Left renal pelvis (tissue), 4 donors: Measurements from ENCODE around the gene ZBTB39. TPM values are rescaled to one million over a fixed set of nuclear protein-coding genes. Genes with fewer than 3 reads are reported as not detected.
A peak's percentile ranks its signal among the peaks of the same experiment; 100 is the strongest.
"Not testable (repeated sequence)": the region's sequence is repeated elsewhere in the genome, so short reads cannot be mapped to it uniquely, and the experiment has no call there.

Source experiments
- DNase-seq, 4 donors: peaks; one replicate each; pipeline ENCODE4 v3.0.0-alpha.2; 2013; ENCODE audit warnings: low read depth in 4 of 4, low spot score in 3 of 4
- polyA plus RNA-seq, 4 donors: library from polyadenylated mRNA; unstranded; fragments of 120-200 nt; gene quantifications; one replicate each; pipeline ENCODE4 v1.2.1, GENCODE V29; 2013; ENCODE audit not compliant: insufficient read length in 4 of 4

Gene ZBTB39
- polyA plus RNA-seq, 4 donors, result 8.9 to 13.8 (median 11.7) TPM

DNA sequence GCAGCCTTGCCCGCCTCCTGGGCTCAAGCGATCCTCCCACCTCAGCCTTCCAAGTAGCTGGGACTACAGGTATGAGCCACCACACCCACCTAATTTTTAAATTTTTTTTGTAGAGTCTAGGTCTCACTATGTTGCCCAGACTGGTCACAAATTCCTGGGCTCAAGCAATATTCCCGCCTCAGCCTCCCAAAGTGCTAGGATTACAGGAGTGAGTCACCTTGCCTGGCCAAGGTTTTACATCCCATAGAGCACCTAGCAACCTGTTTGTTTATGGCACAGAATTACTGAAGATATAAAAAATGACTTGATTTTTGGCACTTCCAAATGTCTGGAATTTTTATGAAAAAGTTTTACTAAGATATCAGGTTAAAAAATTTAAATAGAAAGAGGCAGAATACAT, 27.1 kb upstream of the ZBTB39 start:
- no peak for DNase-seq

DNA sequence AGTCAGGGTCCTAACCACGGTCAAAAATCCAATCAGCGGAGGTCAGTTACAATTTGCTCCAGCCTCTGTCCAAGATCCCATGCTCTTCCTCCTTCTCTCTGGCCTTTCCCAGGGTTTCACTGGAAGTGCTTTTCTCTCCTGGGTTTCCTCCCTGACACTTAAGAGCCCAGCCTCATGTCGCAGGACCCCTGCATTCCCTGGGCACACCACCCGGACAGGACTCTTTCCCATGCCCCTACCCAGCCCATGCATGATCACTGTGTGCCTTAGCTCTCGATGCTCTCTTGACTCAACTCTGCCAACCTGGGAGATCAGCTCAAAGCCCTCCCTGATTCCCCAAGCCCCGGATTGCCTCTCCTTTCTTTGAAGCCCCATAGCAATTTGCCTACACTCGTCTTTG, 25.4 kb upstream of the ZBTB39 start:
- DNase-seq, result no peak

DNA sequence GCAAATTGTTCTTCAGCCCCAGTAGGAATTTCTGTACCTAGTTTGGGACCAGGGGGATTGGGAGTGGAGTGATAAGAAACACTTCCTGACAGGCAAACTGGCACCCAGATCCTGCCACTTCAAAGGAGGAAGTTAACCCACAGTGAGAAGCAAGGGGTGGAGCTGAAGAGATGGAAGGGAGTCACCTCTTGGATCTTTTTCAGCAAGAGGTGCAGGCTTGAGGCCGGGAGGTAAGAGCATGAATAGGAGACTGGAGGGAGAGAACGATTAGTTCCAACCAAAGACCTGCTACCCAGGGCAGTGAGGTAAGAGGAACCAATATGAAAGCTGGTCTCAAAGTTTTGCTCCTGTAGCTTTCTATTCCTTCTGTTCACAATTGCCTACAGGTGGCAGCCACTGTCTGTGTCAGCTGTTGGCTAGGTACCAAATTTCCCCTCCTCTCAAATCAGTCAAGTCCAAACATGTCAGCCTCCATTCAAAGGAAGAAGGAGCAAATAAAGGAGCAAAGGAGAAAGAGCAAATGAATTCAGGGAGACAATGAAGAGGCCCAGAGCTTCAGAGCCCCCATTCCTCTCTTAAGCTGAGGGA, 24.9 kb upstream of the ZBTB39 start:
- DNase-seq, result no peak

DNA sequence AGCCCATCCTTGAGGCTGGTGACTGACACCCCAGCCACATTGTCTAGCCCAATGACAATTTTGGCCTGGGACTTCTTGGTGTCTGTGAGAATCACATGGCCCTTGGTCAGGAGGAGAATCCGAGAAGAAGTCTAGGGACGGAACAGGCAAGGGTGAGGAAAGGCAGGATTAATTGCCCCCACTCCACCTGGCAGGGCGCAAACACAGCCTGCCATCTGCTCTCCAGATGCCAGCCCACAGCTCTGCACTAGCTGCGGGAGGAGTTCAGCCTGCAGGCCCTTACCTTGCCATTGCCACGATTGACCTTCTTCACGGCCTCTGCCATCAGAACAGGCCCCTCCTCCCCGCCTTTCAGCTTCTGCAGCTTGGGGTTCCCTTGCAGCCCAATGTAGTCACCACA, 23.1 kb upstream of the ZBTB39 start:
- no peak for DNase-seq

DNA sequence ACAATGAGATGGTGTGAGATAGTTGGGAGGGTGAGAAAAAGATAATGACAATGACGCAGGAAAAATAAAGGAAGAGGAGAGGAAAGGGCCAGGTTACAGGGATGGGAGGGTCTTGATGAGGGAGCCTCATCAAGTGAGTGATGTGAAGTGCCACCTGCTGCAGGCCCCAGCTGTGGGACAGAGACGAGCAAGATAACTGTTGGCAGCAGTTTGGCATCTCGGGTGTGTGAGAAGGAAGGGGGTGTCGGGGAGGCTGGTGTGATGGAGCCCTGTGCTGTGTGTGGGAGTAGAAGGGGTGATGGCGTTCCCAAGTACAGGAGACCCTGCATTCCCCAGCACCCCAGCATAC, 21.4 kb upstream of the ZBTB39 start:
- no peak for DNase-seq

DNA sequence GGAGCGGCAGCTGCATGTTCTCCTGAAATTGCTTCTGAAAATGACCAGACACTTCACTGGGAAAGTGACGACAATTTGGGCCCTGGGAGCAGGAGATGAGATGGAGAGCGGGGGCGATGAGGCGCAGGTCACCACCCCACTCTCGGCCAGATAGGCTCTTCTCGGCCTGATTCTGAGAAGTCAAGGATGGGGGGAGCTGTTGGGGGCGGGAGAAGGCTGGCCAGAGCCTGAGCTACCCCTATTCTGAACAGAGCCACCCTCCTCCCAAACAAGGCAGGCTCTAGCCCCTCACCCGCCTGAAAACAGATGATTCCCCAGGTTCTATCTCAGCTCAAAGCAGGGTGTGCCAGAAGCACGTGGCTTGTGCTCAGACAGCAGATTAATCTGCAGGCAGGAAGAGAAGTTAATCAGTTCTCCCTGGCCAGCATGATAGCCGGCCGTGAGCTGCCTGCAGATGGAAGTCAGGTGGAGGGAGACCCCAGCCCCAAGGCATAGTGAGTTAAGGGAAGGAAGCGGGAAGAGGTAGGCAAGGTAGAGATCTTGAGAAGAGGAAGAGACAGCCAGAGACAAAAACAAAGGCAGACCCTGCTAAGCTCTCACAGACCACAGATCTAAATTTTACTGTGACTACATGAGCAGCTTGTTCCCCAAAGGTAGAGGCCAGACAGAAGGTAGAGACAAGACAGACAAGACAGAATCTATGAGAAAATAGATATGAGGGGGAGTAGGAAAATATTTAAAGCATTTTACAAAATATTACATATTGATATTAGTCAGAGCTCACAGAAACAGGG, 20.9 kb upstream of the ZBTB39 start:
- DNase-seq, result no peak

DNA sequence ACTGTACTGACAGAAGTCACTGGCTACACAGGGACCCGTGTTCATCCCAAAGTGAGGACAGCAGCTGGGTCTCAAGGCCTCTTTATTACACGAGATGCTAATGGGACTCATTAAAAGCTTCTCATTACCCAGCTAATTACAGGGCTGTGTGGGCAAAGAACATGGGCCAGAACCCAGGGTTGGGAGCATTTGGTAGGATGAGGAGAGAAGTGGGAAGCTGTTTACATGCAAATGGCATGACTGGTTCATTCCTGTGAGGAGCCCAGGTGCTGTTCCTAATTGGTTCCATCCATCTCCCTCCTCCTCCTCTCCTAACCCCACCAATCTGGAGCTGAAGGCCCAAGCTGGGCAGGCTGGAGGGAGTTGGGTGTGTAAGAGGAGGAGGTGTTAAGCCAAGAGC, 18.9 kb upstream of the ZBTB39 start:
- DNase-seq, result no peak

DNA sequence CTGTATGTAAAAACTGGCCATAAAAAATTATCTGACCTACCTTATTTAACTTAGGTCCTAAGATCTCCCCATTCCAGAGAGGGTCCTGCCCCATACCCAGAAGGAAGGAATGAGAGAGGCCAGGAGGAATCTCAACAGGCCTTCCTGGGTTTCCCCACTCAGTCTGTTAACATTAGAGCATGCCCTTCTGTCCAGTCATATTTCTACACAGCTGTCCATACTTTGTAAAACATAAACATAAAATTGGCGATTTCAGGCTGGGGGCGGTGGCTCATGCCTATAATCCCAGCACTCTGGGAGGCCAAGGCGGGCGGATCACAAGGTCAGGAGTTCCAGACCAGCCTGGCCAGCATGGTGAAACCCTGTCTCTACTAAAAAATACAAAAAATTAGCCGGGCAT, 16.0 kb upstream of the ZBTB39 start:
- DNase-seq, result not testable (repeated sequence)

DNA sequence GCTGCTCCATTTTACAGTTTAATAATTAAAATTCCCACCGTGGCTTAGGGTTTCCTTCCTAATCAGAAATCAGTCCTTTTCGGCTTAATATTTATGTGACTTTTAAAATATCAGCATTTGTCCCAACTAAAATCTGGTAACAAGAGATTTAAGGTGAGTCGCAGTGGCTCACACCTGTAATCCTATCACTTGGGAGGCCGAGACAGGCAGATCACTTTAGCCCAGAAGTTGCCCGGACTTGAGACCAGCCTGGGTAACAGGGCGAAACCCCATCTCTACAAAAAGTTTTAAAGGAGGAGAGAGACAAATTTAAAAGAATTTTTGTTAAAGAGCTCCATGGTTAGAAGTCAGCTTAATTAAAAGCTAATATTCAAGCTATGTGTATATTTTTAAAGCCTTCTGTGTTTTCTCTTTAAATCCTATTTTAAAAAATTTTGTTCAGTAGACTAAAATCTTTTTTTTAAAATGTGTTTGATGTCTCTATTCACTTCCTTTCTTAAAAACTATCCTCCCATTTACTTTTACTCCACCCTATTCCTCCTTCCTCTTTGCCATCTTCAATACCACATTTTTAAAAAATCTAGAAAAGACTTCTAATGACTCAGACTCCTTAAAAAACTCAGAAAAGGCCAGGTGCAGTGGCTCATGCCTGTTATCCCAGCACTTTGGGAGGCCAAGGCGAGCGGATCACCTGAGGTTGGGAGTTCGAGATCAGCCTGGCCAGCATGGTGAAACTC, 13.8 kb upstream of the ZBTB39 start:
- no peak for DNase-seq

DNA sequence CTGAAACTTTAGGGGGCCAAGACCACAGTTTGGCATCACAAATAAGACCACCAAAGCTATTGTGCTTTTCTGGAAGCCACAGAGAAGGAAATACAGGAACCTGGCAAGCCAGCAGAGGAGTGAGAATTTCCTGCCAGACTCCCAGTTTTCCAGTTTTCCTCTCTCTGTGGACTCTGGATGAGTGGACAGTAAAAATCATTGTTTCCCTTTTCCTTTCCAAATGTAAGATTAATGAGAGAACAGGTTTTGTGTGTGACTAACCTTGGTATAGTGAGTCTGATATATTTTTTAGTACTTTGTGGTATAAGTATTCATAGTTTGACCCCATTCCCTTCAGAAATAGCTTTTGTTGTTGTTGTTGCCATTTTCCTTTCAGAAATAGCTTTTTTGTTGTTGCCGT, 12.6 kb upstream of the ZBTB39 start:
- DNase-seq, result no peak

DNA sequence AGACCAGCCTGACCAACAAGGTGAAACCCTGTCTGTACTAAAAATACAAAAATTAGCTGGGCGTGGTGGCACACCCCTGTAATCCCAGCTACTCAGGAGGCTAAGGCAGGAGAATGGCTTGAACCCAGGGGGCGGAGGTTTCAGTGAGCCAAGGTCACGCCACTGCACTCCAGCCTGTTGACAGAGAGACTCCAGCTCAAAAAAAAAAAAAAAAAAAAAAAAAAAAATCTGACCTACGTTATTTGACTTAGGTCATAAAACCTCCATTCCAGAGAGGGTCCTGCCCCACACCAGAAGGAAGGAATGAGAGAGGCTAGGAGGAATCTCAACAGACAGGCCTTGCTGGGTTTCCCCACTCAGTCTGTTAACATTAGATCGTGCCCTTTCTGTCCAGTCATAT, 12.0 kb upstream of the ZBTB39 start:
- DNase-seq, result not testable (repeated sequence)

DNA sequence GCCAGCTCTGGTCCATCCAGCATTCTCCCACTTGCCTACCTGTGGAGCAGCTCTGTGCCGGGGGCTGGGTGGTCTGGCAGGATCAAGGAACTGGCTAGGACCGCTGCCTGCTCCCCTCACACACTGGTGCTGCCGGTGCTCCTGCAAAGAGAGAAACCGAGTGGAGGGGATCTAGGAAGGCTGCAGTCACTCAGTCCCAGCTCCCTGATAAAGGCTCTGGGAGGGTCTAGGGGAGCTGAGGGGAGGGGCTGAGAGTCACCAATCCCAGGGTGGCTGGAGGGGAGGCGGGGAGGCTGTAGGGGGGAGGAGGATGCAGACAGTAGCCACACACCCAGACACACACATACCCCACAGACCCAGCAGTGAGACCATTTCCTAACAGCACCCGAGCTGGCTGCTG, 10.0 kb upstream of the ZBTB39 start, which contains the start of gene TAC3:
TAC3 (minus strand) TSS at position 182 of the 400 bp plus-strand sequence. CDS start 732 bp downstream, outside the sequence.
- no peak for DNase-seq

DNA sequence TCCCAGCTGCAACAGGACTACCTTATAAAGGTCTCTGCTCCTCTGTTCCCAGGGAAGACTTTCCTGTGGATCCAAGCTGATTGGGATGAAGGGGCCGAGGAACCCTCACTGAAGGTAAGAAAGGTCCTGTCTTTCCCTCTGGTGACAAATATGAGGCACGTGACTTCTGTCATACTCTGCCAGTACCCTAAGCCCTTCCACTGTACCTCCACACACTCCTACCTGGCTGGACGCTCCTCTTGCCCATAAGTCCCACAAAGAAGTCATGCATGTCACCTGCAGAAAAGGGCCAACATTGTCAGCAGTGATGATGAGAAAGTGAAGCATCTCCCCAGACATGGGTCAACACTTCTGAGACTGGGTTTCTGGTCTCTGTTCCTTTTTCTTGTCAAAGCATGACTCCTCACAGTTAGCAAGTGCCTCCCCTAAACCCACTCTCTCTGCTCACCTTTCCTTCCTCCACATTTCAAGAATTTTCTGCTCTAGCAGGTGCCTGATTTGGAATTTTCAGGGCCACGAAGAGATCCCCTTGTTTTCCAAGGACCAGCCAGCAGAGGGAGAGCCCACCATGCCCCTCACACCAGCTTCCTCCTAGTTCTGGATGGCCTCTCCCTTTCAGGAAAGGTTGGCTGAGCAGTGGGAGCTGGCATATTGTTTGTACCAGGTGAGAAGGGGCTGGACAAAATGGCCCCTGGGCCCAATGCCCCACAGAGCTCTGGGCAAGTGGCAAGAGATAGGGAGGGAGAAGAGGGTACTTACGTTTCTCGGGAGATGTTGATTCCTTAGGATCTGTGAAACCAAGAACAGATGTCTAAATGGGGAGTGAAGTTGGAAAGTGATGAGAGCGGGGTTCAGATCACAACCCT, 6.5 kb upstream of the ZBTB39 start:
- DNase-seq, result no peak

DNA sequence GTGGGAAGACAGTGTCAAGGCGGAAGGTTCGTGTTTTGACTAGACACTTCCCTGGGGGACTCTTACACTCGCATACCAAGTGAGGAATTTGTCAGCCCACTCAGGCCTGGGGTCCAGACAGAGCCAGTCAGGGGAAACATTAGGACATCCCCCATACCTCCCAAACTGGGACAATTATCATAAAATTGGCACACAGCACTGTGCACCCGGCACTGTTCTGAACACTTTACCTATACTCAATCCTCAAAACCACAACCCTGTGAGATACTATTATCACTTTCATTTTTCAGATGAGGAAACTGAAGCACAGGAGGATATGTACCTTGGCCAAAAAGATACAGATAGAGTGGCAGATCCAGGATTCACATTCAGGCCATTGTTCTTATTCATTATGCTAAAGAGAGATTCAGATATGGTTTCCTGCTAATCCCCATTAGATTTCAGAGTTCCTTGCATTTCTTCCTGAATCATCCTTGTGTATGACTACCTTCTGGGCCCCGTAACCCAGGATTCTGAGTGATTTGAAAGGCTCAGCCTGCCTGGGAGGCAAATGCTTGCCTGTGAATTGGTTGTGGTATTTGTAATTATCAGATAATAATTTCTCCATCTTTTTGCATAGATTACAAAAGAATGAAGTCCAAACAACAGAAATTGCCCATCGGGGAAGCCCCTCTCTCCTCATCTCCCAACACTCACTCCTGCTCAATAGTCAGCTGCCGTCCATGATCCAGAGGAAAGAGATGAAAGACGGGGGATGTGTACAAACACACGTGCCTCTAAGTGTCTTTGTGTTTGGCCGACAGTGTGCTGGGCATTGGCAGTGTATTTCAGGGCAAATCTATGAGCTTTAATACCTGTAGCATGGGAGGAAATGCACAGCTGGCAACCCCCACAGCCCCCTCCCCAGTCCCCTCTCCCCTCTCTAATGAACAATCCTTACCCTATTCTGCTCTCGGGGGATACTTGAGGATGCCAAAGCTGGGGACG, 5.4 kb upstream of the ZBTB39 start:
- DNase-seq, result no peak

DNA sequence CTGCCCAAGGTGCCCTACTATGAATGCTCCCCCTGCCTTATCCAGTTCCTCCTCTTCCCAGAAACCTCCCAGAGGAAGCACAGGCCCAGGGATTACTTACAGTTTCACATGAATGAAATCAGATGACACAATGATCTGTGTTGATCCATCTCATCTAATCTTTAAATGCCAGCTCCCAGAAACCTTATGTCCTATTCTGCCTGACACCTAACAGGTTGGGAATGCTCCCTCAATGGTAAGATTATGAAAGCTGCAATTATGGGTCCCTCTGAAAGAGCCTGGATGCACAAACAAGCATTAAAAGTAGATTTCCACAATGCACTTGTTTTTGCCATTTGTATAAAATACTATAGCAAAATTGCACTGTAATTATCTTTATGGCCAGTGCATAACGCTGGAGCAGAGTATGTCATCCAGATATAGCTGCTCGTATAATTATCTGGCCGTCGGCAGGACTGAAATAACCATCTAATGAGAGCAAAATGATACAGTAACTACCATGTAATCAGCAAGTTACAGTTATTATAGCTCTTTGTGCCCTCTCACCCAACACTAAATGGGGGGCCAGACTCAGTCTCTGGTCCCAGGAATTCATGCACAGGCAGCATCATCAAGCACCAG, 4.4 kb upstream of the ZBTB39 start:
- no peak for DNase-seq

DNA sequence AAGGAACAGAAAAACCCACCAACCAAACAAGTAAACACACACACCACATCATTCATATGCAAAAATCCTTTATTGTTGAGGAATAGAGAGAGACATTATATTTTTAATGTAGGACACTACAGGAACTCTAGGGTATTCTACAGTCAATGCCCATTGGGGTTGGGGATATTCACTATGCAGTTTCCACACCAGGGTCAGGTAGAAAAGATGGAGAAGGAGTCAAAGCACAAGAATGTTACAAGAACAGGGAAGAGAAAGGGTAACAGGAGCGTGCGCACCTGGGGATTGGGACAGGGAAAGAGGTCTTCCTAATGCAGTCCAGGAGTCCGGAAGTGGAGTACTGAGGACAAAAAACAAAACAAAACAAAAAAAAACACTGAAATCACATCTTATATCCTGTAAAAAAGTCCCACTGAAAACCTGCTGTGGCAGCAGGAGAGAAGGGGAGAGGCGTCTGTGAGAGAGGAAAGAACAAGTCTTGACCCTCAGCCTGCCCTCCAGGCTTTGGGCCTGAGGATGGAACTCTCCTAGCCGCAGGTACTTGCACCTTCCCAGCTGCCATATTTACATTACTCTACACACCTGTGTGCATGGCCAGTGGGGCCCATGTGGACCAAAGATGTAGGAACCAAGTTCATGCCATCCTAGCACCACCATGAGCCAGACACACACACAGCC, 3.7 kb upstream of the ZBTB39 start:
- no peak for DNase-seq

DNA sequence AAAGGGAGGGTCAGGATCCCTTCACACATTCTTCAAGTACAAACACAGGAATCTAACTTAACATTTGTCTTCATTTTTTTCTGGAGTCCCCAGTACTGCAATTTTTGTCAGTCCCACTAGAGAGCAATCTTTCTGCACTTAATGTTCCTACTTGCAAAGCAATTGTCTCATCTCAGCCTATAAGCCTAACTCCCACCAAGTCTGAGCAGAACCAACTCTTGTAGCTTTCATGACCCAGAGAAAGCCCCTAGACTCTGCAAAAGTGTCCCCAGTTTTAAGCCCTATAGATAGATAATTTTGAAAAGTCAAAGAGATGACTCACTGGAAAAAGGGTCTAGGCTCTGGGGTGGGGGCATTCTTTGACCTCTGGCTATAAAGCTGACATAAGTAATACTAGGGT, 1.8 kb upstream of the ZBTB39 start:
- DNase-seq, result peak in 1 of 4 donors; percentile 47

DNA sequence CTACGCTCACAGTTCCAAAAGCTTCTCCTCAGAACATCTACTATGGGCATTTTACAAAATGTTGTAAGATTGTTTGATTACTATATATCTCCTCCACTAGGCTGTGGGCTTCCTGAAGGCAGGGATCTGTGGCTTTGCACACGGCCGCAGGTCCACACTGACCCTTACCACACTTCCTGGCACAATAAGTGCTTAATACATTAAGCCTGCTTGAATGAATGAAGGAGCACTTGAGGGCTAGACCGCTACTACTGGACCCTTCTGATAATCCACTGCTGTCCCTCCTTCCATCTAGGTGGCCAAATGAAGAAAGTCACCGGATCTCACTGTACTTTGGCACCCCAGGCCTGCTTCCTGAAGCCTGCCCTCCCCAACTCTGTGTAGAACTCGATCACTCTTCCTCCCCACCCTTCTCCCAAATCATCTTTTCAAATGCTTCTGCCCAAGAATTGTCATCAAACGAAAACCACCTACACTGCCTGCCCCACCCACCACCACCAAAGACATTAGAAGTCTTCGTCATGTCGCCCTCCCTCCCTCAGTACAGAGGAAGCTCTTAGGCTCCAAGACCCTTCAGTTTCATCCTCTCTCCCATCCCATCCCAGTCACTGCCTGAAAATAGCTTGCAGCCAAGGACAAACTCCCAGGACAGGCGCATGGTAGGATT, 596 bp upstream of the ZBTB39 start:
- no peak for DNase-seq
